Jurkat, Clone E6-1 (cell line): ENCODE measurements around the gene ATF6.

Source experiments
- DNase-seq: peaks from one replicate; pipeline ENCODE4 v3.0.0-alpha.2; 2011; ENCODE audit warnings: low read depth, low spot score
- H3K4me3 ChIP-seq: 2 replicates; pipeline ENCODE4 v1.5.1; 2011; ENCODE audit warnings: mild to moderate bottlenecking, low read length, control low read depth, moderate library complexity

ATF6 gene

DNA sequence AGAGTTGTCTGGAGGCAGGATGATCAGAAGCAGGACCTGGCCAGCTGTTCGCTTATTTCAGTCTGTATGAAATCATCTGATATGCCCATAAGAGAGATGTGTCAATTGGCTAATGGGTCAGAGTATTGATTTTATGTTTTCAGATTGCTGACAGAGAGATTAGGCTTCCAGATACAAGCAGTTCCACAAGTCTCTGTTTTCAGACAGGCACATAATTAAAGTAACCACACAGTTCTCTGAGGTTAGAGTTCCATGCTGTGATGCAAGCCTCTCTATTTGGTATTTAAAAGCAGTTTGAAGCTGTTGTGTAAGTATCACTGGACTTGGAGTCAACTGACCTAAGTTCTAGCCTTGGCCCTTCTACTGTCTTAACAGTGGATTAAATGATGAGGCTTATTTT is 50.1 kb downstream of the ATF6 start:
- H3K4me3 ChIP-seq, result no peak overlapping the region
- DNase-seq, result no peak

DNA sequence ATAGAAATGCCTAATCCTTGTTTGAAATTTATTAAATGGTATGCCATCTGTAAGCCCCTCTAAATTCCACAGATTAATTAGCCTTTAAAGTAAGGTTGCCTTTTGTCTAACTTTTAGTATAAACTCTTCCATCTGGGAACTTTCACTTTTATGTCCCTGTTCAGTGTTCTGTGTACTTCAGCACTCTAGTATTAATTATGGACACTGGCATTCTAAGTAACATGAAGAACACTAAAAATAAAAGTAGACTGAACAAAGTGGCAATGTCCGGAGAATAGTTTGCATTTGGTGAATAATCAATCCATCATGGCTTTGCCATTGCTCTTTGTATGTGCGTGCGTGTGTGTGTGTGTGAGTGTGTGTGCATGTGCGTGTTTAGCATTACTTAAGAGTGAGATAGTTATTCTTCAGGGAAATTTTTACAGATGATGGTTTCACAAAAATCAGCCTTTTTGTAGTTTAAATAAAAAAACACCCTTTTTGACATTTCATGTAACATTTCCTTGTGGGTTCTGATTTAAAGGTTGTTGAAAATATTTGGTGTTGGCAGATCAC is 51.1 kb downstream of the ATF6 start:
- no peak overlapping the region for H3K4me3 ChIP-seq
- DNase-seq, result no peak

GRCh38 chr1:161820914-161821313 is 54.8 kb downstream of the ATF6 start:
- H3K4me3 ChIP-seq, result no peak overlapping the region
- DNase-seq, result no peak

DNA sequence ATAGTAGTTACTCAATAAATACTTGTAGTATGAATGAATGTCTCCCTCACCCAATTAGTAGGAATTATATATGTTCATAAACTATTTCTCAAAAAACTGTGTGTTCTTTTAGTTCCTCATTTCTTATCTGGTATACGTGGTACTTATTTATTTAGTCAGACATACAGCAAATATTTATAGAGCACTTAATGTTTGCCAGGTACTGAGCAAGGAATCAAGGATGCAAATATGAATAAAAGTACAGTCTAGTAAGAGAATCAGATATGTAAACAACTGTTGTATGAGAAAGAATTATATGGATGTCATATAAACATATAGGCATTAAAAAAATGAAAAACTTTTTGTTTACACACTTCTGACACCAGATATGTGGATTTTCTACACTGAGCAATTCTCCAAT is 58.5 kb downstream of the ATF6 start:
- H3K4me3 ChIP-seq, result no peak overlapping the region
- DNase-seq, result no peak

DNA sequence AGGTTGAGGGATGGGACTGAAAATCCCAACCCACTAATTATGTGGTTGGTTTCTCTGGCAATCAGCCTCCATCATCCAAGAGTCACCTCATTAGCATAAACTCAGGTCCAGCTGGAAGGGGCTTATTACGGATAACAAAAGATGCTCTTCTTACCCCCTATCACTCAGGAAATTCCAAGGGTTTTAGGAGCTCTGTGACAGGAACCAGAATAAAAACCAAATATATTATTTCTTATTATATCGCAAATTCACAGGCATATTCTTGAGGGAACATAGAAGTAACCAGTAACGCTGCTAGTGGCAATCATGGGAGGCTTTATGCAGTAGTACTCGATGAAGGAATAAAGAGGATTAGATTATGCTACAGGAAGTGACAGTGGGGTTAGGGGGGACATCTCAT is 59.7 kb downstream of the ATF6 start:
- no peak for DNase-seq
- no peak overlapping the region for H3K4me3 ChIP-seq

GRCh38 chr1:161826478-161826877 is 60.4 kb downstream of the ATF6 start:
- no peak overlapping the region for H3K4me3 ChIP-seq
- no peak for DNase-seq

DNA sequence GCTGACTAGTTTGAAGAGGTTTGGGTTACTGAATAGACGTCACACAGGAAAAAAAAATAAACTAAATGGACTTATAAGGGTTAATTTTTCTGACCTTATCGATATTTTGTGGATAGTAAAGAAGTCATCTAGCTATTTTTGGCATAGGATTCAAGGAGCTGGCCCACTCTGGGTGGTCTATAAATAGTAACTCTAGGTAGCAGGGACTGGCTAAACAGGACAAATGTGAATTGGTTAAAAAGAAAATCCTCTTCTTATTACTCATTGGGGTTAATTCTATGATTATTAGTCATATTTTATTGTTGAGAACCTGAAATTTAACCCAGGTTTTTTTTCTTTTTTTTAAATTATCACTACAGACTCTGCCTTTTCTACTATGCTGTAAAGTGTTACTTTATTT is 61.7 kb downstream of the ATF6 start:
- H3K4me3 ChIP-seq, result no peak overlapping the region
- DNase-seq, result no peak

DNA sequence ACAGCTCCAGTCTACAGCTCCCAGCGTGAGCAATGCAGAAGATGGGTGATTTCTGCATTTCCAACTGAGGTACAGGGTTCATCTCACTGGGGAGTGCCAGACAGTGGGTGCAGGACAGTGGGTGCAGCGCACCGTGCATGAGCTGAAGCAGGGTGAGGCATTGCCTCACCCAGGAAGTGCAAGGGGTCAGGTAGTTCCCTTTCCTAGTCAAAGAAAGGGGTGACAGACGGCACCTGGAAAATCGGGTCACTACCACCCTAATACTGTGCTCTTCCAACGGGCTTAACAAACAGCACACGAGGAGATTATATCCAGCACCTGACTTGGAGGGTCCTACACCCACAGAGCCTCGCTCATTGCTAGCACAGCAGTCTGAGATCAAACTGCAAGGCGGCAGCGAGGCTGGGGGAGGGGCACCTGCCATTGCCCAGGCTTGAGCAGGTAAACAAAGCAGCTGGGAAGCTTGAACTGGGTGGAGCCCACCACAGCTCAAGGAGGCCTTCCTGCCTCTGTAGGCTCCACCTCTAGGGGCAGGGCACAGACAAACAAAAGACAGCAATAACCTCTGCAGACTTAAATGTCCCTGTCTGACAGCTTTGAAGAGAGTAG is 66.3 kb downstream of the ATF6 start:
- DNase-seq, result peak; percentile 29
- peak overlapping the region; percentile 10 for H3K4me3 ChIP-seq

DNA sequence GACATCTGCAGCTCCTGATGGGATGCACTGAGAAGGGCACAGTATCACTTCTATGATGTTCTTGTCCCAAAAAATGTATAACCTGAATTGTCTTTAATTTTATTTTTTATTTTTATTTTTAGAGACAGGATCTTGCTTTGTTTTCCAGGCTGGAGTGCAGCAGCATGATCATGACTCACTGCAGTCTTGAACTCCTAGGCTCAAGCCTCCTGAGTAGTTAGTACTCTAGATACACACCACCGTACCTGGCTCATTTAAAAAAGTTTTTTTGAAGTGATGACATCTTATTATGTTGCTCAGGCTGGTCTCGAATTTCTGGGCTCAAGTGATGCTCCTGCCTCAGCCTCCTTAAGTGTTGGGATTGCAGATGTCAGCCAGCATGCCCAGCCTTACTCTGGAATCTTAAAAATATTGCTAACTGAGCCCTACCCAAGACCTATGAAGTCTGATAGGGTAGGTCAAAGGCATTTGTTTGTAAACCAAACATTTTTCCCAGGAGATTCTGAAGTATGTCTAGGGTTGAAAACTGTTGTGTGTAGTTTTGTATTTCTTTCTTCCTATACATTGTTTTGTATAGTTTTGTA is 68.9 kb downstream of the ATF6 start:
- no peak overlapping the region for H3K4me3 ChIP-seq
- no peak for DNase-seq

- DNase-seq, result peak; percentile 33
- H3K4me3 ChIP-seq, result no peak overlapping the region
These were observed 69.9 kb downstream of the ATF6 start for GRCh38 chr1:161836018-161836417.

DNA sequence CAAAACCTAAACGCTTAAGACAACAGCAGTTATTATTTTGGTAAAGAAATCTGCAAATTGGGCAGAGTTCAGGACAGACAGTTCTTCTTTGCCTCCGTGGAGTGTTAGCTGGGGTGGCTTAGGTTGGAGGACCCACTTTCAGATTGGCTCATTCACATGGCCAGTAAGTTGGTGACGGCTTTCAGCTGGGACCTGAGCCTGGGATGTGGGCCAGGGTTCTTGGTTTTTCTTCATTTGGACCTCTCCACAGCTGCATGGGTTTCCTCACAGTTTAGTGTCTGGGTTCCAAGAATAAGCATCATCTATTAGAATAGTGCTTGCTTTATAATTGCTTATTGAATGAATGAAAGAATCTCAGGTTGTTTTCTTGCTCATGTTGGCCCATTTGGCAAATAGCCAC is 72.2 kb downstream of the ATF6 start:
- no peak overlapping the region for H3K4me3 ChIP-seq
- DNase-seq, result no peak

DNA sequence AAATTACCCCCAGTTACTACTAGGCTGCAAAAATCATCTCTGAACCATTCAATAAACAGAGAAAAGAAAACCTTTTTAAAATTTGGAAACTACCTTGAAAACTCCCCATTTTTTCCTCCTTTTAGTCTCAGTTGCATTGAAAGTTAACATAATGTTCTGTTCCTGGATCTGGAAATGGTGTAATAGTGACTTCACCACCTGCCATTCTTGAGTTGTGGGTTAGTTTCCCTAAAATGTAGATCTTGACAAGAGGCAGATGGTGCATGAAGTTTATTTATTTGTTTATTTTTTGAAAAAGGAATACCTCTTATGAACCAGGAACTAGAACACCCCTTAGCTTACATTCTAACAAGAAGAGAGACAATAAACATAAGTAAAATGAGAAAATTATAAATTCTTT is 72.8 kb downstream of the ATF6 start:
- H3K4me3 ChIP-seq, result no peak overlapping the region
- DNase-seq, result no peak

DNA sequence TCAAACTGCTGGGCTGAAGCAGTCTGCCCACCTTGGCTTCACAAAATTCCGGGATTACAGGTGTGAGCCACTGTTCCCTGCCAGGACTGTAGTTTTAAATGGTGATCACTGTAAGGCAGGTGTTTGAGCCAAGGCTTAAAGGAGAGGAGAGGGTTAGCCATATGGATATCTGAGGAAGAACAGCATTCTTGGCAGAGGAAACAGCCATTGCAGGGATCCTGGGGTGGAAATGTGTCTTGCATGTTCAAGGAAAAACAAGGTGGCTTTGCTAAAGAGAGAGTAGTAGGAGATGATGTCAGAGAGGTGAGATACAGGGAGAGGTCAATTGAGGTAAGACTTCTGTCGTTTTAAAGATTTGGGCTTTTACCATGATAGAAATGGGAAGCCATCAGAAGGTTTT is 73.5 kb downstream of the ATF6 start:
- H3K4me3 ChIP-seq, result no peak overlapping the region
- DNase-seq, result no peak

GRCh38 chr1:161840363-161840762 is 74.2 kb downstream of the ATF6 start:
- DNase-seq, result no peak

GRCh38 chr1:161843156-161843555 is 77.0 kb downstream of the ATF6 start:
- no peak overlapping the region for H3K4me3 ChIP-seq
- DNase-seq, result peak; percentile 38

More at GRCh38 chr1:161840363-161840762, 74.2 kb downstream of the ATF6 start:
- H3K4me3 ChIP-seq, result no peak overlapping the region

DNA sequence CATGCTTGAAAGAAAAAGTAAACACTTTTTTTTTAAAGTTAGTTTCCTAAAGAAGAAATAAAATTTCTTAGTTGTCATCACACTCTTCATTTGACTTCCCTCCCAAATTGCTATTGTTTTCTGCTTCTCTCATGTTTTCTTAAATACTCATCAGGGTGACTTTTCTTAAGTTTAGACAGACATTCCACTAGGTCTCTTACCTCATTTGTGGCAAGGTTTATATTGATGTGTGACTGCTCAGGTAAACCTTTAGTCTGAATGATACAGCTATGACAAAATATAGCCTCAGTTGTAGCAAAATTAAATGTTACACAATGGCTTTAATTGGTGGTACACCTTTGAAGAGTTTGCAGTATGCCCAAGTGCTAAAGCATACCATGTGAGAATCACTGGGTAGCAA is 78.6 kb downstream of the ATF6 start:
- no peak for DNase-seq
- no peak overlapping the region for H3K4me3 ChIP-seq

- DNase-seq, result no peak
These were observed 82.6 kb downstream of the ATF6 start for GRCh38 chr1:161848676-161849075.

DNA sequence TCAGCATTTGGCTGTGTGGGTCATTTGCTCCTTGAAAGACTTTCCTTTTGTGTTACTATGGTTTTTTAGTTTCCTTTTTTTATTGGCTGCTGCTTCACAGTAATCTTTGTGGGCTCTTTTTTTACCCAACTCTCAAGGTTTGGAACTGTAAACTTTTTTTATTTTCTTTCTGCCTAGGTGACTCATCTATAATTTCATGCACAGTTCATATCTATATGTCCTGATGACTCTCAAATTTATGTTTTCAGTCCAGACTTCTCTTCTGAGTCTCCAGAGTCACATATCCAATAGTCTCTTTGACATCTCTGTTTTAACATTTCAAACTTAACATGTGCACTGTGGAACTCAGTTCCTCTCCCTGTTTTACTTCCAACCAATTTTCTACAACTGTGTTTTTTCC is 83.4 kb downstream of the ATF6 start:
- H3K4me3 ChIP-seq, result no peak overlapping the region
- no peak for DNase-seq

More at GRCh38 chr1:161848676-161849075, 82.6 kb downstream of the ATF6 start:
- H3K4me3 ChIP-seq, result no peak overlapping the region

GRCh38 chr1:161855260-161855659 is 89.1 kb downstream of the ATF6 start:
- no peak for DNase-seq

GRCh38 chr1:161858271-161858670 is 92.2 kb downstream of the ATF6 start:
- DNase-seq, result no peak
- no peak overlapping the region for H3K4me3 ChIP-seq

More at GRCh38 chr1:161855260-161855659, 89.1 kb downstream of the ATF6 start:
- no peak overlapping the region for H3K4me3 ChIP-seq

DNA sequence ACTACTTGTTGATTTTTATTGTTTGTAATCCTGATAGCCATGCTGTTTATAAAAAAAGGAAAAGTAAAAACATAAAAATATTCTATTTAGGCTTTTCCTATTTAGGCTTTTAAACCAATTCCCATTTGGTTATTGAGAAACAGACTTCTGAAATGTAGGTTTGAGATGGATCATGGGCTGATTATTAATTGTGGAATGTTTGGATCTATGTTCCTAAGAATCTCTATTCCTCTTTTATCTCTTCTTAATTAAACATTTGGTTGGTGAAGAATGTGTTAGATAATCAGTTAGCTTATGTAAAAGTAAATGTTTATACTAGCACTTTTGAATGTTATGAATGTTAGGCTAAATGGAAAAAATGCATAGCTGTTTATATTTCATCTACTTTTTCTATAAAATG is 97.4 kb downstream of the ATF6 start:
- DNase-seq, result no peak
- H3K4me3 ChIP-seq, result no peak overlapping the region
